Stimulated activated CD4-positive, alpha-beta T cell treated with anti-CD3 and anti-CD28 coated beads, Interleukin-12 subunit alpha, Interleukin-12 subunit beta, amount 100 ng/mL, for 48 hours (primary cell): ENCODE results near the gene LCN12.

Experiments used
- DNase-seq, 3 donors: peaks; one replicate each; pipeline ENCODE4 v3.0.0-alpha.2; 2020; ENCODE audit warnings: low read depth in 2 of 3, low spot score in 1 of 3

Gene LCN12

GRCh38 chr9:136926749-136927148 lies 25.3 kb upstream of the LCN12 start:
- no peak for DNase-seq

GRCh38 chr9:136927343-136928271 lies 24.5 kb upstream of the LCN12 start:
- DNase-seq: no peak

GRCh38 chr9:136928591-136928990 lies 23.5 kb upstream of the LCN12 start:
- no peak for DNase-seq

- DNase-seq: no peak
Observed at GRCh38 chr9:136930014-136930413, 22.1 kb upstream of the LCN12 start.

- DNase-seq: no peak
Observed at GRCh38 chr9:136931611-136932130, 20.4 kb upstream of the LCN12 start.

GRCh38 chr9:136934277-136934676 lies 17.8 kb upstream of the LCN12 start:
- DNase-seq: no peak

GRCh38 chr9:136935651-136936050 lies 16.4 kb upstream of the LCN12 start:
- DNase-seq: no peak

- no peak for DNase-seq
Observed at GRCh38 chr9:136936645-136937170, 15.4 kb upstream of the LCN12 start.

- DNase-seq: no peak
Observed at GRCh38 chr9:136937186-136938001, 14.7 kb upstream of the LCN12 start.

GRCh38 chr9:136939431-136939995 lies 12.6 kb upstream of the LCN12 start:
- no peak for DNase-seq

- no peak for DNase-seq
Observed at GRCh38 chr9:136939996-136940525, 12.0 kb upstream of the LCN12 start.

- DNase-seq: no peak
Observed at GRCh38 chr9:136940526-136941230, 11.4 kb upstream of the LCN12 start.

- no peak for DNase-seq
Observed at GRCh38 chr9:136941231-136942111, 10.6 kb upstream of the LCN12 start.

GRCh38 chr9:136942112-136942880 lies 9.8 kb upstream of the LCN12 start:
- DNase-seq: no peak

- no peak for DNase-seq
Observed at GRCh38 chr9:136942881-136943230, 9.2 kb upstream of the LCN12 start.

- DNase-seq: peak in 1 of 3 donors; percentile 30
Observed at GRCh38 chr9:136943291-136944211, 8.5 kb upstream of the LCN12 start.

GRCh38 chr9:136944212-136944518 lies 7.9 kb upstream of the LCN12 start:
- peak in 1 of 3 donors; percentile 20 for DNase-seq
